Smooth muscle cell (in vitro differentiated cells): ENCODE measurements around the gene SLC6A6. TPM values are rescaled to one million over a fixed set of nuclear protein-coding genes. Genes with fewer than 3 reads are reported as not detected.

ENCODE experiments used
- DNase-seq: peaks from one replicate; lab custom pipeline; 2025; ENCODE audit not compliant: unreplicated experiment; lab: John Stamatoyannopoulos, UW
- H2AFZ ChIP-seq: fragments of 200-600 bp; sonication (generic); 2 replicates; pipeline ENCODE4 v1.6.0; 2016; ENCODE audit warnings: antibody characterized with exemption, low read depth, mild to moderate bottlenecking
- H3F3A ChIP-seq: fragments of 200-600 bp; sonication (generic); 2 replicates; pipeline ENCODE4 v1.6.0; 2017; ENCODE audit warnings: antibody characterized with exemption, low read depth
- H3K27ac ChIP-seq: fragments of 200-600 bp; sonication (generic); 2 replicates; pipeline ENCODE4 v1.5.1; 2016; ENCODE audit warnings: low read depth, mild to moderate bottlenecking
- H3K27me3 ChIP-seq: fragments of 200-600 bp; sonication (generic); 2 replicates; pipeline ENCODE4 v1.6.1; 2016; ENCODE audit warnings: low read depth, mild to moderate bottlenecking
- H3K36me3 ChIP-seq: fragments of 200-600 bp; sonication (generic); 2 replicates; pipeline ENCODE4 v1.5.1; 2016; ENCODE audit warnings: low read depth
- H3K4me1 ChIP-seq: fragments of 200-600 bp; sonication (generic); 2 replicates; pipeline ENCODE4 v1.5.1; 2016; ENCODE audit warnings: low read depth
- H3K4me2 ChIP-seq: fragments of 200-600 bp; sonication (generic); 2 replicates; pipeline ENCODE4 v1.6.0; 2016; ENCODE audit warnings: mild to moderate bottlenecking
- H3K4me3 ChIP-seq: fragments of 200-600 bp; sonication (generic); 2 replicates; pipeline ENCODE4 v1.5.1; 2016; ENCODE audit warnings: mild to moderate bottlenecking
- H3K79me2 ChIP-seq: fragments of 200-600 bp; sonication (generic); 2 replicates; pipeline ENCODE4 v1.6.0; 2016; ENCODE audit warnings: low read depth, mild to moderate bottlenecking
- H3K9ac ChIP-seq: fragments of 200-600 bp; sonication (generic); 2 replicates; pipeline ENCODE4 v1.6.0; 2016; ENCODE audit warnings: low read depth
- H3K9me3 ChIP-seq: fragments of 200-600 bp; sonication (generic); replicated peaks from 2 replicates; pipeline ENCODE4 v1.5.1; 2016; ENCODE audit warnings: low read depth
- H4K20me1 ChIP-seq: fragments of 200-600 bp; sonication (generic); 2 replicates; pipeline ENCODE4 v1.6.0; 2016; ENCODE audit warnings: low read depth
- whole genome bisulfite sequencing: methylation state at CpG from one replicate; pipeline ENCODE4 v1.1.7; 2016; ENCODE audit warnings: low lambda C conversion rate; 5-methylcytosine and 5-hydroxymethylcytosine counted together
- polyA plus RNA-seq: library from polyadenylated mRNA; unstranded; fragments of >200 nt; fragmentation: Nextera tagmentation; extraction: Ambion mirVana; gene quantifications from 2 replicates; pipeline ENCODE4 v1.2.1, GENCODE V29; 2016
- total RNA-seq: library from RNA; depleted of rRNA; stranded (reverse); fragments of >200 nt; gene quantifications from 2 replicates; pipeline ENCODE4 v1.2.3, GENCODE V29; 2014
- TF ChIP-seq, protein P1 (sequence below): fragments of 200-600 bp; sonication (generic); IDR thresholded peaks from 2 replicates; pipeline ENCODE4 v1.5.1; 2017; ENCODE audit warnings: borderline replicate concordance, mild to moderate bottlenecking, antibody characterized with exemption; ENCODE audit not compliant: insufficient read depth, poor library complexity, severe bottlenecking

SLC6A6 gene
- total and polyA plus RNA-seq, 2 experiments from 2014 or later, result 9.4 to 11.7 TPM

DNA sequence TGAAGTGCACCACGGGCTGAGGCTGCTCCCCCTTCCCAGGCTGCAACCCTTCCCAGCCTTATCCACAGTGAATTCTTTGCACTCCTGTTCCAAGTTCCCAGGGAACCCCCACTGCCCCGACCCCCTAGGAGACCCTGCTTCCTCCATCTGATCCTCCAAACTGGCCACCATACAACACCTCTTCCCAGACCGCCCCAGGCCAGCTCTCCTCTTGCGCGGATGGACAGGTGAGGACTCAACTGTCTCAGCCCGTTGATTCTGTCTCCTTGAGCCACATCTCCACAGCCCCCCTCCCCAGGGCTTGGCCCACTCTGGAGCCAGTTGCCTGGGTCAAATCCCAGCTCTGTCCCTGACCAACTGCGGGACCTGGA lies 116.0 kb downstream of the SLC6A6 start:
- Histone ChIP-seq H3K36me3 (no peaks in the 10 kb centered on the region), H3K27me3 (no peaks in the 10 kb centered on the region), H4K20me1 (no peaks in the 10 kb centered on the region), H3K27ac (no peak overlapping the region), H3K4me2 (no peak overlapping the region), H3K9me3 (no peaks in the 10 kb centered on the region), H2AFZ (no peak overlapping the region), H3K79me2 (no peaks in the 10 kb centered on the region), H3F3A (no peaks in the 10 kb centered on the region), H3K4me3 (no peak overlapping the region), H3K4me1 (no peaks in the 10 kb centered on the region), H3K9ac (no peak overlapping the region)
- no peak for DNase-seq
- TF ChIP-seq, protein P1, sequence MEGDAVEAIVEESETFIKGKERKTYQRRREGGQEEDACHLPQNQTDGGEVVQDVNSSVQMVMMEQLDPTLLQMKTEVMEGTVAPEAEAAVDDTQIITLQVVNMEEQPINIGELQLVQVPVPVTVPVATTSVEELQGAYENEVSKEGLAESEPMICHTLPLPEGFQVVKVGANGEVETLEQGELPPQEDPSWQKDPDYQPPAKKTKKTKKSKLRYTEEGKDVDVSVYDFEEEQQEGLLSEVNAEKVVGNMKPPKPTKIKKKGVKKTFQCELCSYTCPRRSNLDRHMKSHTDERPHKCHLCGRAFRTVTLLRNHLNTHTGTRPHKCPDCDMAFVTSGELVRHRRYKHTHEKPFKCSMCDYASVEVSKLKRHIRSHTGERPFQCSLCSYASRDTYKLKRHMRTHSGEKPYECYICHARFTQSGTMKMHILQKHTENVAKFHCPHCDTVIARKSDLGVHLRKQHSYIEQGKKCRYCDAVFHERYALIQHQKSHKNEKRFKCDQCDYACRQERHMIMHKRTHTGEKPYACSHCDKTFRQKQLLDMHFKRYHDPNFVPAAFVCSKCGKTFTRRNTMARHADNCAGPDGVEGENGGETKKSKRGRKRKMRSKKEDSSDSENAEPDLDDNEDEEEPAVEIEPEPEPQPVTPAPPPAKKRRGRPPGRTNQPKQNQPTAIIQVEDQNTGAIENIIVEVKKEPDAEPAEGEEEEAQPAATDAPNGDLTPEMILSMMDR, result no peak
- WGBS, result 91% methylated on average over 5 of the region's 7 CpGs

DNA sequence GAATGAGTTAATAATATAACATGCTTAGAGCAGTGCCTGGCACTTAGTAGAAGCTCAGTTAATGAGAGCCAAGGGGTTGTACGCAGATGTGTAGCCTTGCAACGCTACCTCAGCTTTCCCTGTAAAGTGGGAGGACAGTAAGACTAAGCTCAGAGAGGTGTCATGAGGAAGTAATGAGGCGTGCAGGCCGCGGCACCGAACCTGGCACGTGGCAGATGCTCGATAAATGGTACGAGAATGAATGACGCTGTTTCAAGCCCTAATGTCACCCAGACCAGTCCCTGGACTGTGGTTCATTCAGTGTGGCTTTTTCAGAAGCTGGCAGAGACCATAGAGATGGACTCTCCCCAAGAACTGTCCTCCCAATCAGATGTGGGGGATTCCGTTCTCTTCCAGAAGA lies 116.5 kb downstream of the SLC6A6 start:
- TF ChIP-seq, protein P1, result no peak
- Histone ChIP-seq H3K4me3 (no peak overlapping the region), H3K79me2 (no peaks in the 10 kb centered on the region), H3K4me2 (no peak overlapping the region), H4K20me1 (no peaks in the 10 kb centered on the region), H3F3A (no peaks in the 10 kb centered on the region), H3K27me3 (no peaks in the 10 kb centered on the region), H3K4me1 (no peaks in the 10 kb centered on the region), H3K36me3 (no peaks in the 10 kb centered on the region), H3K9me3 (no peaks in the 10 kb centered on the region), H3K9ac (no peak overlapping the region), H3K27ac (no peak overlapping the region), H2AFZ (no peak overlapping the region)
- 95% methylated on average over 11 of the region's 11 CpGs for WGBS
- DNase-seq, result no peak

DNA sequence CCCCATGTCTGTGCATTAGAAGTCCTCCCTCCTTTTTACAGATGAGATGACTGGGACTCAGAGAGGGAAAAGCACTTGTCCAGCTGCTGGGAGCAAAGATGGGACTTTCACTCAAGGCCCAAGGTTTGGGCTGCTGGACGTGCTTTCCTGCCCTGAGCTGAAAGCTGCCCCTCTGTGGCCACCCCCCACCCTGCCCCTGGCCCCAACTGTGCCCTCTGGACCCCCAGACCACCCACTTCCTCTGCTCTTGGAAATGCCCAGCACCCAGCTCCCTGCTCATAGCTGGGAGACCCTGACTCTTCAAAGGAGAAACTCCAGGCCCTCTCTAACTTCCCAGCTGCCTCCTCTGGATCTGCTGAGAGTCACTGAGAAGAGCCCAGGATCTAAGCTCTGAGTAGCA lies 117.0 kb downstream of the SLC6A6 start:
- 100% methylated on average over 1 of the region's 1 CpG for WGBS
- Histone ChIP-seq H3K27me3 (no peaks in the 10 kb centered on the region), H4K20me1 (no peaks in the 10 kb centered on the region), H2AFZ (no peak overlapping the region), H3K9ac (no peak overlapping the region), H3K4me3 (no peak overlapping the region), H3K9me3 (no peaks in the 10 kb centered on the region), H3F3A (no peaks in the 10 kb centered on the region), H3K4me2 (no peak overlapping the region), H3K4me1 (no peaks in the 10 kb centered on the region), H3K36me3 (no peaks in the 10 kb centered on the region), H3K27ac (no peak overlapping the region), H3K79me2 (no peaks in the 10 kb centered on the region)
- TF ChIP-seq, protein P1, result no peak
- DNase-seq, result no peak

DNA sequence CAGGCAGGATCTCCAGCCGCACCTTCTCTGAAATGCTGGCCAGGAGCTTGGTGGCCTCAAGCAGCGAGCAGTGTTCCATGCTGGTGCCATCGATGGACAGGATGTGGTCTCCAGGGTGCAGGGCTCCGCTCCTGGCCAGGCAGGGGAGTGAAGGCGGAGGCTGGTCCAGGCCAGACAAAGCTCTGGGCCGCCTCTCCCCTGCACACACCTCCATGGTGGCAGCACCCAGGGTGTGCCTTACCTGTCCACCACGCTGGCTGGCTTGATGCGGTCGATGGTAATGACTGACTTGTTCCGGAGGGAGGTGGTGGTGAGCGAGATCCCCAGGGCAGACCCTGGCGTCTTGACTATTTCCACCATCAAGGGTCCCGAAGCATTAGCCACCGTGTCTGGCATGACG lies 117.7 kb downstream of the SLC6A6 start:
- no peaks in the 10 kb centered on the region for H3K36me3 ChIP-seq
- DNase-seq, result no peak
- WGBS, result 85% methylated on average over 15 of the region's 15 CpGs
- no peaks in the 10 kb centered on the region for H3K79me2 ChIP-seq
- no peaks in the 10 kb centered on the region for H3K4me1 ChIP-seq
- no peak overlapping the region for H3K27ac ChIP-seq
- no peak overlapping the region for H3K4me3 ChIP-seq
- TF ChIP-seq, protein P1, result no peak
- no peak overlapping the region for H2AFZ ChIP-seq
- no peaks in the 10 kb centered on the region for H4K20me1 ChIP-seq
- H3K4me2 ChIP-seq, result no peak overlapping the region
- no peak overlapping the region for H3K9ac ChIP-seq
- no peaks in the 10 kb centered on the region for H3K9me3 ChIP-seq
- H3K27me3 ChIP-seq, result no peaks in the 10 kb centered on the region
- no peaks in the 10 kb centered on the region for H3F3A ChIP-seq
